Aortic smooth muscle cell (primary cell): ENCODE measurements around the gene ZNF236. TPM values are rescaled to one million over a fixed set of nuclear protein-coding genes. Genes with fewer than 3 reads are reported as not detected.

Experiments used
- total RNA-seq: library from RNA; depleted of rRNA; stranded (reverse); fragments of >200 nt; gene quantifications from 2 replicates; pipeline ENCODE4 v1.2.3, GENCODE V29; 2014

ZNF236 gene
- total RNA-seq: 6.1 and 8.3 TPM in 2 replicates

GRCh38 chr18:76822506-76823160 lies at the start of gene ZNF236:
ZNF236 (plus strand) TSS chr18:76822557; CDS start chr18:76822608, 51 bp downstream.

